H9 (cell line): Measurements from ENCODE around the gene STYXL1. TPM values are rescaled to one million over a fixed set of nuclear protein-coding genes. Genes with fewer than 3 reads are reported as not detected.

Experiments
- DNase-seq: peaks from one replicate; pipeline ENCODE4 v3.0.0-alpha.2; 2017
- H2AFZ ChIP-seq: one replicate; pipeline ENCODE4 v1.6.1; 2013; ENCODE audit warnings: mild to moderate bottlenecking, low read length, control low read depth, moderate library complexity
- H2AK5ac ChIP-seq: 2 replicates; pipeline ENCODE4 v1.6.1; 2013; ENCODE audit warnings: low read length, control low read depth, mixed read lengths; ENCODE audit not compliant: insufficient read length
- H2BK120ac ChIP-seq: one replicate; pipeline ENCODE4 v1.6.1; 2013; ENCODE audit warnings: low read depth, mild to moderate bottlenecking, low read length, control low read depth, inconsistent platforms; ENCODE audit not compliant: poor library complexity, severe bottlenecking
- H2BK12ac ChIP-seq: 2 replicates; pipeline ENCODE4 v1.6.1; 2013; ENCODE audit warnings: low read length, control low read depth, mixed read lengths, low read depth; ENCODE audit not compliant: insufficient read length
- H2BK15ac ChIP-seq: 2 replicates; pipeline ENCODE4 v1.6.1; 2013; ENCODE audit warnings: low read depth, low read length, control low read depth
- H2BK20ac ChIP-seq: one replicate; pipeline ENCODE4 v1.6.1; 2013; ENCODE audit warnings: low read depth, mild to moderate bottlenecking, low read length, control low read depth, inconsistent platforms; ENCODE audit not compliant: poor library complexity, severe bottlenecking
- H2BK5ac ChIP-seq: 2 replicates; pipeline ENCODE4 v1.6.1; 2013; ENCODE audit warnings: low read length, control low read depth, mixed read lengths; ENCODE audit not compliant: insufficient read length
- H3K14ac ChIP-seq: 2 replicates; pipeline ENCODE4 v1.6.1; 2013; ENCODE audit warnings: low read length, control low read depth; ENCODE audit not compliant: insufficient read depth
- H3K18ac ChIP-seq: 2 replicates; pipeline ENCODE4 v1.6.1; 2013; ENCODE audit warnings: low read depth, mild to moderate bottlenecking, mixed read lengths, low read length, control low read depth; ENCODE audit not compliant: insufficient read length
- H3K23ac ChIP-seq: 2 replicates; pipeline ENCODE4 v1.6.1; 2013; ENCODE audit warnings: low read length, control low read depth, mixed read lengths, low read depth; ENCODE audit not compliant: insufficient read length
- H3K23me2 ChIP-seq: 2 replicates; pipeline ENCODE4 v1.6.1; 2013; ENCODE audit warnings: low read depth, mild to moderate bottlenecking, mixed read lengths, low read length, control low read depth; ENCODE audit not compliant: insufficient read length, poor library complexity, severe bottlenecking
- H3K27ac ChIP-seq: 2 replicates; pipeline ENCODE4 v1.5.1; 2013; ENCODE audit warnings: low read length, control low read depth, mixed read lengths, low read depth; ENCODE audit not compliant: insufficient read length
- H3K27me3 ChIP-seq: 2 replicates; pipeline ENCODE4 v1.6.1; 2013; ENCODE audit warnings: low read length, control low read depth, inconsistent platforms; ENCODE audit not compliant: insufficient read depth
- H3K4ac ChIP-seq: 2 replicates; pipeline ENCODE4 v1.6.1; 2013; ENCODE audit warnings: low read depth, mild to moderate bottlenecking, control low read depth, inconsistent platforms, low read length, moderate library complexity
- H3K4me1 ChIP-seq: 2 replicates; pipeline ENCODE4 v1.6.1; 2013; ENCODE audit warnings: low read length, control low read depth, inconsistent platforms; ENCODE audit not compliant: insufficient read depth
- H3K4me2 ChIP-seq: 2 replicates; pipeline ENCODE4 v1.6.1; 2013; ENCODE audit warnings: low read length, control low read depth, mixed read lengths; ENCODE audit not compliant: insufficient read length, insufficient read depth
- H3K56ac ChIP-seq: 2 replicates; pipeline ENCODE4 v1.6.1; 2013; ENCODE audit warnings: low read depth, mild to moderate bottlenecking, mixed read lengths, low read length, control low read depth; ENCODE audit not compliant: insufficient read length
- H3K79me1 ChIP-seq: 2 replicates; pipeline ENCODE4 v1.6.1; 2013; ENCODE audit warnings: low read depth, mild to moderate bottlenecking, moderate library complexity, low read length, control low read depth, inconsistent platforms; ENCODE audit not compliant: insufficient read depth, poor library complexity, severe bottlenecking
- H3K79me2 ChIP-seq: 2 replicates; pipeline ENCODE4 v1.6.1; 2013; ENCODE audit warnings: low read length, control low read depth, inconsistent platforms; ENCODE audit not compliant: insufficient read depth
- H3K9ac ChIP-seq: 2 replicates; pipeline ENCODE4 v1.6.1; 2013; ENCODE audit warnings: low read length, control low read depth, mixed read lengths; ENCODE audit not compliant: insufficient read length; ENCODE audit errors: extremely low read depth
- H3K9me3 ChIP-seq: one replicate; pipeline ENCODE4 v1.6.1; 2013; ENCODE audit warnings: low read depth, low read length, inconsistent platforms; ENCODE audit not compliant: control insufficient read depth
- H3T11ph ChIP-seq: one replicate; pipeline ENCODE4 v1.6.1; 2013; ENCODE audit warnings: mild to moderate bottlenecking, low read length, control low read depth, inconsistent platforms
- H4K20me1 ChIP-seq: one replicate; pipeline ENCODE4 v1.6.1; 2013; ENCODE audit not compliant: control insufficient read depth, insufficient read length, insufficient read depth
- H4K5ac ChIP-seq: 2 replicates; pipeline ENCODE4 v1.6.1; 2013; ENCODE audit warnings: low read depth, mild to moderate bottlenecking, mixed read lengths, low read length, control low read depth; ENCODE audit not compliant: insufficient read length
- H4K8ac ChIP-seq: replicated peaks from 2 replicates; pipeline ENCODE4 v1.6.1; 2013; ENCODE audit warnings: low read length, control low read depth, mixed read lengths, low read depth; ENCODE audit not compliant: insufficient read length
- H4K91ac ChIP-seq: 2 replicates; pipeline ENCODE4 v1.6.1; 2013; ENCODE audit warnings: low read depth, mild to moderate bottlenecking, moderate library complexity, mixed read lengths, low read length, control low read depth; ENCODE audit not compliant: insufficient read length
- H3K27ac Mint-ChIP-seq, 3 experiments: 2 replicates in 2 of 3; 3 replicates in 1 of 3; pipeline ENCODE4 v1.8.0; 2020 to 2021; ENCODE audit warnings: mixed read lengths in 3 of 3, mild to moderate bottlenecking in 1 of 3, moderate library complexity in 1 of 3
- H3K27me3 Mint-ChIP-seq: 2 replicates; pipeline ENCODE4 v1.8.0; 2021; ENCODE audit warnings: low read depth, mild to moderate bottlenecking, moderate library complexity, mixed read lengths
- H3K36me3 Mint-ChIP-seq, 3 experiments: 2 replicates in 2 of 3; 3 replicates in 1 of 3; pipeline ENCODE4 v1.8.0; 2020 to 2021; ENCODE audit warnings: low read depth in 3 of 3, mixed read lengths in 3 of 3; ENCODE audit not compliant: insufficient read depth in 1 of 3
- H3K4me1 Mint-ChIP-seq, 2 experiments: 2 replicates each; pipeline ENCODE4 v1.8.0; 2020; ENCODE audit warnings: mixed read lengths in 2 of 2
- H3K4me3 Mint-ChIP-seq, 2 experiments: 2 replicates in 1 of 2; 3 replicates in 1 of 2; pipeline ENCODE4 v1.8.0; 2020 to 2021; ENCODE audit warnings: mild to moderate bottlenecking in 2 of 2, mixed read lengths in 2 of 2, moderate library complexity in 1 of 2
- H3K9me3 Mint-ChIP-seq, 2 experiments: 2 replicates in 1 of 2; 3 replicates in 1 of 2; pipeline ENCODE4 v1.8.0; 2020; ENCODE audit warnings: mild to moderate bottlenecking in 2 of 2, mixed read lengths in 2 of 2, moderate library complexity in 1 of 2
- WGBS: extraction: QIAGEN DNeasy Blood & Tissue Kit; methylation state at CpG from one replicate; pipeline ENCODE4 v1.1.7; 2013; ENCODE audit warnings: missing lambda C conversion rate, low lambda C conversion rate, mixed read lengths; ENCODE audit not compliant: insufficient read length; ENCODE audit errors: extremely low coverage; 5-methylcytosine and 5-hydroxymethylcytosine counted together
- total RNA-seq: library from RNA; stranded (reverse); gene quantifications from 2 replicates; pipeline ENCODE4 v1.2.1, GENCODE V29; 2021
- TF ChIP-seq, protein P1 (sequence below): fragments of 200-600 bp; sonication (generic); conservative IDR thresholded peaks from 3 replicates; pipeline ENCODE4 v1.8.0; 2021; ENCODE audit warnings: antibody characterized with exemption, mild to moderate bottlenecking

STYXL1 gene
- total RNA-seq, 1 experiment from 2014 or later, result 38.7 TPM

- no peak for DNase-seq
- Mint-ChIP-seq H3K36me3 (peaks cover 58 to 85% (median 82%) of the 10 kb centered on the region in 3 experiments), H3K27me3 (no peaks in the 10 kb centered on the region), H3K27ac (no peak overlapping the region), H3K4me1 (no peaks in the 10 kb centered on the region; a peak in 1 of 4 replicates), H3K9me3 (no peaks in the 10 kb centered on the region), H3K4me3 (no peak overlapping the region)
- Histone ChIP-seq H4K5ac (no peak overlapping the region), H3K23ac (no peak overlapping the region), H3K14ac (no peak overlapping the region), H3K18ac (no peak overlapping the region), H3K4me2 (no peak overlapping the region), H2BK20ac (no peak overlapping the region), H3K27ac (no peak overlapping the region), H3K9me3 (no peaks in the 10 kb centered on the region), H2AK5ac (no peak overlapping the region), H3K27me3 (no peaks in the 10 kb centered on the region), H2BK15ac (no peak overlapping the region), H3K56ac (no peak overlapping the region), H3K9ac (no peak overlapping the region), H2BK120ac (no peak overlapping the region), H3K4me1 (no peaks in the 10 kb centered on the region), H4K20me1 (no peaks in the 10 kb centered on the region), H3K4ac (no peak overlapping the region), H3K23me2 (no peaks in the 10 kb centered on the region), H3K79me1 (no peaks in the 10 kb centered on the region), H2AFZ (no peak overlapping the region), H4K8ac (no peak overlapping the region), H3K79me2 (no peaks in the 10 kb centered on the region), H4K91ac (no peak overlapping the region), H3T11ph (no peak overlapping the region), H2BK5ac (no peak overlapping the region), H2BK12ac (no peak overlapping the region)
- TF ChIP-seq, protein P1, sequence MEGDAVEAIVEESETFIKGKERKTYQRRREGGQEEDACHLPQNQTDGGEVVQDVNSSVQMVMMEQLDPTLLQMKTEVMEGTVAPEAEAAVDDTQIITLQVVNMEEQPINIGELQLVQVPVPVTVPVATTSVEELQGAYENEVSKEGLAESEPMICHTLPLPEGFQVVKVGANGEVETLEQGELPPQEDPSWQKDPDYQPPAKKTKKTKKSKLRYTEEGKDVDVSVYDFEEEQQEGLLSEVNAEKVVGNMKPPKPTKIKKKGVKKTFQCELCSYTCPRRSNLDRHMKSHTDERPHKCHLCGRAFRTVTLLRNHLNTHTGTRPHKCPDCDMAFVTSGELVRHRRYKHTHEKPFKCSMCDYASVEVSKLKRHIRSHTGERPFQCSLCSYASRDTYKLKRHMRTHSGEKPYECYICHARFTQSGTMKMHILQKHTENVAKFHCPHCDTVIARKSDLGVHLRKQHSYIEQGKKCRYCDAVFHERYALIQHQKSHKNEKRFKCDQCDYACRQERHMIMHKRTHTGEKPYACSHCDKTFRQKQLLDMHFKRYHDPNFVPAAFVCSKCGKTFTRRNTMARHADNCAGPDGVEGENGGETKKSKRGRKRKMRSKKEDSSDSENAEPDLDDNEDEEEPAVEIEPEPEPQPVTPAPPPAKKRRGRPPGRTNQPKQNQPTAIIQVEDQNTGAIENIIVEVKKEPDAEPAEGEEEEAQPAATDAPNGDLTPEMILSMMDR, result no peak
- WGBS, result no CpG with 5 or more reads among the region's 14 CpGs
Measured at GRCh38 chr7:76063525-76063924, 15.7 kb upstream of the STYXL1 start.
